Measurements from ENCODE around the gene ANKHD1.
"Not testable (repeated sequence)": the region's sequence is repeated elsewhere in the genome, so short reads cannot be mapped to it uniquely, and the experiment has no call there.

The ANKHD1 gene

DNA sequence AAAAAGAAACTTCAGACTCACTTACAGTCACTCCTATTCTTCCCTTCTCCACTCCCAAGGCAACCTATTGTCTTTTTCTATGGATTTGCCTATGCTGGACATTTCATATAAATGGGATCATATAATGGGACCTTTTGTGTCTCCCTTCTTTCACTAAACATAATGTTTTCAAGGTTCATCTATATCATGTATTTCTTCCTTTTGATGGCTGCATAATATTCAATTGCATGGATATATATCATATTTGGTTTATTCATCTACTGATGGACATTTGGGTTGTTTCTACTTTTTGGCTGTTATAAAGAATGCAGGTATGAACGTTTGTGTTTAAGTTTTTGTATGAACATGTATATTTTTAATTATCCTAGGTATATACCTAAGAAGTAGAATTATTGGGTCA is 30.6 kb downstream of the ANKHD1 start:
- DNase-seq = no peak

DNA sequence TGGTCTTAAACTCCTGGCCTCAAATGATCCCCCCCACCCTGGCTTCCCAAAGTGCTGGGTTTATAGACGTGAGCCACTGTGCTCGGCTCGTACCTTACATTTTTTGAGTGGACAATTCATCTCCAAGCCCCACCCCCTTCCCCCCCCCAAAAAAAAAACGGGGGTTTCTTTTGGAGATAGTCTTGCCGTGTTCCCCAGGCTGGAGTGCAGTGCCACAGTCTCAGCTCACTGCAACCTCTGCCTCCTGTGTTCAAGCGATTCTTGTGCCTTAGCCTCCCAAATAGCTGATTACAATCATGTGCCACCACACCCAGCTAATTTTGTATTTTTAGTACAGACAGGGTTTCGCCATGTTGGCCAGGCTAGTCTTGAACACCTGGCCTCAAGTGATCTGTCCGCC is 31.3 kb downstream of the ANKHD1 start:
- no peak for DNase-seq

DNA sequence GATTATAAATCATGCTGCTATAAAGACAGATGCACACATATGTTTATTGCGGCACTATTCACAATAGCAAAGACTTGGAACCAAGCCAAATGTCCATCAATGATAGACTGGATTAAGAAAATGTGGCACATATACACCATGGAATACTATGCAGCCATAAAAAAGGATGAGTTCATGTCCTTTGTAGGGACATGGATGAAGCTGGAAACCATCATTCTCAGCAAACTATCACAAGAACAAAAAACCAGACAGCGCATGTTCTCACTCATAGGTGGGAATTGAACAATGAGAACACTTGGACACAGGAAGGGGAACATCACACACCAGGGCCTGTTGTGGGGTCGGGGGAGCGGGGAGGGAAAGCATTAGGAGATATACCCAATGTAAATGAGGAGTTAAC is 55.7 kb downstream of the ANKHD1 start:
- DNase-seq = not testable (repeated sequence)

DNA sequence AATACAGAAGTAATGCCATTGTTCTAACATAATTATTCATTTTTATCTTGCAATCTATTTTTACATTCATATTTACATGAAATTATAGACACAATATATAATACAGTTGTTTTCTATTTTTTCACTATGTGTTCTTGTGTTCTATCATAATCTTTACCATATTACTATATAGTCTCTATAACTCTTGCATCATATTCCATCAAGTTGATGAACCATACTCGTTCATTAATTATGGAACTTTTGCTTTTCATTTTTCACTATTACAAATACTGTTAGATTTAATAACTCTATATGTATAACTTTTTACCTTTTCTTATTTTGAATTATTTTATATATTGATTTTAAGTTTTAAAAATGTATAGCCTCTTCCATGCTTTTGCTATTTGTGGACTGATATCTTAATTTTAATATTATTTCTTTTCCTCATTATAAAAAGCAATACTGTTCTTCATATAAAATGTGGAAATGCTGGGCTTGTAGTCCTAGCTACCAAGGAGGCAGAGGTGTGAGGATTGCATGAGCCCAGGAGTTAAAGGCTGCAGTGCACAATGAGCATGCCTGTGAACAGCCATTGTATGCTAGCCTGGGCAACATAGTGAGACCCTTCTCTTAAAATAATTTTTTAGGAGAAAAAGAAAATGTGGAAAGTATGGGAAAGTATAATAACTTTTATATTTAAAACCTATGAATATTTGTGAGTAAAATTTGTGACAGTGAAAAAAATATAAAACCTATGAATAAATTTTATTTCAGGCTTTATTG is 65.5 kb downstream of the ANKHD1 start:
- no peak for DNase-seq

DNA sequence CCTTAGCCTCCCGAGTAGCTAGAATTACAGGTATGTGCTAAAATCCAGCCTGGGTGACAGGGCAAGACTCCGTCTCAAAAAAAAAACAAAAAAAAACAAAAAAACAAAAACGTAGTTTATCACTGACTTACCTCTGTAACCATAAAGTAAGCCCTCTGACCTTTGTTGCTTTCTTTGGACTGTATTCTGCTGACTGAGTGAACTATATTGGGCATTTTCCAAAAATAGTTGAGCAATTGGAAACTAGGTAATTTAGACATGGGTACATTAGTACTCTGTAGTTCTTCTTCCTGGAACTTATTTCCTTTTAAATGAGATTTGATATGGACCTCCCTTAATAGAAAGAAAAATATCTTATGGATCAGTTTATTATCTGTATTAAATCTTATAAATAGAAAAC is 66.6 kb downstream of the ANKHD1 start:
- DNase-seq = no peak

DNA sequence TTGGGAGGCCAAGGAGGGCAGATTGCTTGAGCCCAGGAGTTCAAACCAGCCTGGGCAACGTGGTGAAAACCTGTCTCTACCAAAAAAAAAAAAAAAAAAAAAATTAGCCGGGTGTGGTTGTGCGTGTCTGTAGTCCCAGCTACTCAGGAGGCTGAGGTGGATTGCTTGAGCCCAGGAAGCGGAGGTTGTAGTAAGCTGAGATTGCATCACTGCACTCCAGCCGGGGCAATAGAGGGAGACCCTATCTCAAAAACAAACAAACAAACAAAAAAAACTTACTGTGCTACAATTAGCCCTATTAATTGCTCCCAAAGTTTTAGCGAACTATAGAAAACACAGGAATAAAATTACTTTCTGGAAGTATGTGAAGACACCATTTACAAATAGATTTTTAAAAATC is 67.6 kb downstream of the ANKHD1 start:
- DNase-seq = no peak

DNA sequence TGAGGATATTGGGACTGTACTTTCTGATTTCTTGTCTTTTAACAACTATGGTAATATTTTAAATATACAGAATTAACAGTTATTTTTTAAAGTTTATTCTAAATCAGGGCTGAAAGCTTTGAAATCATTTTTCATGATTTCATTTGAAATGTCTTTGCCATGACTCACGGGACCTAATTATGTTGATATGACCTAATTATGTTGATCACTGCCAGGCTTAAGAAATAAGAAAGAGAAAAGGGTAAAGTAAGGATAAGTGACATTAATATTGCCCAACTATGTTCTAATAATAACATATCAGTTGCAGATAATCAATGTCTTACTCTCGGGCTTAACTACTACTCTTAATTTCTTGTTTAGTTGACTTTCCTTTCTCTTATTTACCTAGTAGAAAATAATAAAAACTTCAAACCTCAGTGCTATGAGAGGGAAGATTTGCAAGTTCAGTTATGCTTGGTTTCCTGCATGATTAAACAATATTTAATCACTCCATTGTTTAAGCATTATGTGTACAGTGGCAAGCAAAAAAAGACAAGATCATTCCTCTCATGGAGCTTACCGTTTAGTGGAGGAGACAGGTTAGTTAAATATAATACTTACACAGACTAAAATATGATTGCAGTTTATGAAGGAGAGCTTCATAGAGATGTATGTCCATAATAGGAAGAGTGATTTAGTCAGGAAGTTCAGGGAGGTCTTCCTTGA is 78.8 kb downstream of the ANKHD1 start:
- DNase-seq = peak; percentile 32

DNA sequence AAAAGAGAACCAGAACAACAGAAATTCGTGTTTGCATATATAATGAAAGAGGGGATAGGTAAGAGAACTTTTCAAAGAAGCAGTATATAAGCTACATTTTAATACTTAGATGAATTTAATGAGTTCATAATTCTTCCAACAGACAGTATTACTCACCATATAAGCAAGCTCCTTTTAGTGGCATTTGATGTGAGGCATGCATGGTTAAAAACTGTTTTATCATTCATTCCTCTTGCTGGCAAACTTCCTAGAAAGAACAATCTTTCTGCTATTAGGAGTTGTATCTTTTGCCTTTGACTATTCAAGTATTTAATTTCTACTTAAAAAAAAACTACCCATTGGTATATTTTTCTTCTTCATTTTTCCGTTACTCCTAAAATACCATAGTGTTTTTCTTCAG is 80.1 kb downstream of the ANKHD1 start:
- DNase-seq = peak; percentile 1

DNA sequence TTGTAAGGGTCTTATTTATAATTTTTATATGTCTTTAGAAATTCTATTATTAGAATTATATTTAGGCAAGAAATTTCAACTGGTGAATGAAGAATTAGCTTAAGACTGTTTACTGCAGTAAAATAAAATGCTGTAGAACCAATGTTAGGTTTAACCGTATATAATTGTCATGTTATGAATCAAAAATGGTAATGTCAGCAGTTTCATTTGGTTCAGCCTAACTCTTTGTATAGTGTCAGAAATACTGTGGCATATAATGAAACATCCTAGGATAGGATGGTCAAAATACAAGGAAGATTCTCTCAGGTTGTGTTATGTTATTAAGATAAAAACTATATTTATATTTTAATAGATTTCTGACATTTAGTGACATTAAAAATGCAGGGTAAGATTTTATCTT is 81.4 kb downstream of the ANKHD1 start:
- DNase-seq = no peak

DNA sequence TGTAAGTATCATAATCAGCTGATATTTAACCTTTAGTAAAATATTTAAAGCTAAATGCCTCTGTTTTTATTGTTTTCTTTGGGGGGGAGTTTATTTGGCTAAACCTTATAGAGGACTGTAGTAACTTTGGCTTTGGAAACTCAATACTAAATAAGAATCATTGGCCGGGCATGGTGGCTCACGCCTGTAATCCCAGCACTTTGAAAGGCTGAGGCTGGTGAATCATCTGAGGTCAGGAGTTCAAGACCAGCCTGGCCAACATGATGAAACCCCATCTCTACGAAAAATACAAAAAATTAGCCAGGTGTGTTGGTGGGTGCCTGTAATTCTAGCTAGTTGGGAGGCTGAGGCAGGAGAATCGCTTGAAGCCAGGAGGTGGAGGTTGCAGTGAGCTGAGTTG is 86.5 kb downstream of the ANKHD1 start:
- not testable (repeated sequence) for DNase-seq

DNA sequence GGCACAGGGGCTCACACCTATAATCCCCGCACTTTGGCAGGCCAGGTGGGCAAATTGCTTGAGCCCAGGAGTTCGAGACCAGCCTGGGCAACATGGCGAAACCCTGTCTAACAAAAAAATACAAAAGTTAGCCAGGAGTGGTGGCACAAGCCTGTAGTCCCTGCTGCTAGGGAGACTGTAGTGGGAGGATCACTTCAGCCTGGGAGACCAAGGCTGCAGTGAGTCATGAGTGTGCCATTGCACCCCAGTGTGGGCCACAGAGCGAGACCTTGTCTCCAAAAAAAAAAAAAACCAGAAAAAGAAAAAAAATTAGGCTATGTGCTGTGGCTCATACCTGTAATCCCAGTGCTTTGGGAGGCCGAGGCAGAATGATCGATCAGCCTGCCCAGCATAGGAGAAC is 87.3 kb downstream of the ANKHD1 start:
- DNase-seq = no peak

DNA sequence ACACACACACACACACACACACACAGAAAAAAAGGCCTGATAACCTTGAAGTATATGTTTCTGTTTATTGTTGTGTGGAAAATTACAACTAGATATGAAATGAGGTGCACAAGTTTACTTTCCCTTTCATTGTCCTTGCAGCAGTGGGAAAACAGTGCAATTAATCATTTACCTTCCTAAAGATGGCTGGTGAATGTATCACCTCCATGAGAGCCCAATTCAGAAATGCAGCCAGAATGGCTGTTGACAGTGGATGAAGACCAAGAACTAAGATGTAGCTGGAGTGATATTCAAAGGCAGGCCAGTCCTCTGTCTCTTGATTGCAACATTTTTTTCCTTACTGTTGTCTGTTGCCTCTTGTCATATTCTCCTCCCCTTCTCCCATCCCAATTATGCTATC is 96.3 kb downstream of the ANKHD1 start:
- peak; percentile 58 for DNase-seq

DNA sequence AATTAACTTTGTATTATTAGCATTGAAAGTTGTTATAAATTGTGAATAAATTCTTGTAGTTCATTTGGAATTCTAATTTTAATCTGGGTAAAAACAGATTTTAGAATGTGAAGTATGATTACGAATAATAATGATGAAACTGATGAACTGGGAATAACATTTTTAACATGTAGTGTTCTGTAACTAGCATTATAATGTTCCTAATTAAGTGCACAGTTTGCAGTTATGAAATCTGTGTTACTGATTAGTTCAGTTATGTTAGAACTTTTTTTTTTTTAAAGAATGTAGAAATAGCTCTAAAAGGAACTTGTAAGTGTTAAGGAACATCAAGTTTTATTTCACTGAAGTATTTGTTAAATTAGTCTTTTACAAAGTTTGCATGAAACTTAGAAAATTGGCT is 97.0 kb downstream of the ANKHD1 start:
- DNase-seq = no peak

DNA sequence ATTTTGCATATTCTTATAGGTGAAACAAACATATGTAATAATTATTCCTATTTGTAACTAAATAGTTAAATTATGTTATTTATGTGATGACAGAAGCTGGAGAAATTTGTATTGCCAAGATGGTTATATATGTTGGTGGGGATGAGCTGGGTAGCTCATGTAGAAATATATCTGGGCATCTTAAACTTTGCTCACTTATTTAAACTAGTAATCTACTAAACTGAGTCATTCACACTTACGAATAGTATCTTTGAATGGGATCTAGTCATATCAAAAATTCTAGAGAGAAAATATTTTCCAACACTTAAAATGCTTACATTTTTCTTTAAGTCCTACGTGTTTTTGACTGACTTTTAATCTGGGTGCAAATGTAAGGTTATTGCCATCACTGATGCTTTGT is 101.2 kb downstream of the ANKHD1 start:
- DNase-seq = no peak

DNA sequence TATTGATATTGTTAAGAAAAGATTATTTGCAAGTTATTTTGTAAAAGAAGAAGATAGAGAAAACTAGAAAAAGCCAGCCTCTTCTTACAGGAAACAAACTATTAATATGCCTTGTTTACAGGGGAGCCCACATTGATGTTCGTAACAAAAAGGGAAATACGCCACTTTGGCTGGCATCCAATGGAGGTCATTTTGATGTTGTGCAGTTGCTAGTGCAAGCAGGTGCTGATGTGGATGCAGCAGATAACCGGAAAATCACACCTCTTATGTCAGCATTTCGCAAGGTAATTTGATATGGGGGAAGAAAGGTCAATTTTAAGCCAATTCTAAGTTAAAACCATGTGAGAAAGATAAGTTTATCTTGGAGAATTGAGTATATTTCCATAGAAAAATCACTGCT is 108.3 kb downstream of the ANKHD1 start:
- DNase-seq = no peak

DNA sequence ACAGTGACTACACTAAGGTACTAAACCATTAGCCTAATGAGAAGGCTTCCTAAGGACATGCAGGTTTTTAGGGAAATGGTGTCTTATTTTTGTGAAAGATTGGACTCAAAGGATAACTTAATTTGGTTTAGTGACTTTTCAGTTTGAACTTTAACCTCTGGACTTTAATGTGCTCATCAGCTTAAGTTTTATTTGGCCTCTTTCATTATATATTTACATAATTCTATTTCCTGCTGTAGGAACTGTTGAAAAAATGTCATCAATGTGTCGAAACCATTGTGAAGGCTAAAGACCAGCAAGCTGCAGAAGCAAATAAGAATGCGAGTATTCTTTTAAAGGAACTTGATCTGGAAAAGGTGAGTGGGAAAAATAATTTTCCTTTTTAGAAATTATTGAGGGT is 111.5 kb downstream of the ANKHD1 start:
- no peak for DNase-seq

DNA sequence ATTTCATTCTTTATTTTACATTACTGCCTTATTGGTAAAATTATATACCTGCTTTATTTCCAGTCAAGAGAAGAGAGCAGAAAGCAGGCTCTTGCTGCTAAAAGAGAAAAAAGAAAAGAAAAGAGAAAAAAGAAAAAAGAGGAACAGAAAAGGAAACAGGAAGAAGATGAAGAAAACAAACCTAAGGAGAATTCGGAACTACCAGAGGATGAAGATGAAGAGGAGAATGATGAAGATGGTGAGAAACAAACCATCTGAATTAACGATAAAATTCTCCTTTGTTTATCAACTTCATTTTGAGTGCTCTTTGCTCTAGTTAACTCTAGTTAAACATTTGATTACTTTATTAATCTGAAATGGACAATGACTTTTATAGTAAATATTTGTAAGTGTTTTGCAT is 122.4 kb downstream of the ANKHD1 start:
- DNase-seq = no peak

DNA sequence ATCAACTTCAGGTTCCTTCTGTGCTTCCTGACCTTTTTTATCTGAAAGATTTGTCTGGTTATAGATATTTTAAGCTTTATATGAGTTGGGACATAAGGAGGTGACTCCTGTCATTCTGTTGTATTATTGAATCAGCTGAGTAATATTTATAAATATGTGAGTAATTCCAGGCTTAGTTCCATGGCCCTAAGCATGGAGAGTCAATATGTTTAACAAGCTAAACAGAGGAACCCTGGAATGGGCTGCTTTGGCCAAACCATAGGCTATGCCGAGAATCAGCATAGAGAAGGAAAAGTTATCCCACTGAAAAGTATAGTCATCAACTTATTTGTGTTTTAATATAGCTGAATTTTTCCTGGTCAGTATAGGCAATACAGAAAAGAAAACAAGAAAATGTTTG is 138.6 kb downstream of the ANKHD1 start:
- DNase-seq = no peak

DNA sequence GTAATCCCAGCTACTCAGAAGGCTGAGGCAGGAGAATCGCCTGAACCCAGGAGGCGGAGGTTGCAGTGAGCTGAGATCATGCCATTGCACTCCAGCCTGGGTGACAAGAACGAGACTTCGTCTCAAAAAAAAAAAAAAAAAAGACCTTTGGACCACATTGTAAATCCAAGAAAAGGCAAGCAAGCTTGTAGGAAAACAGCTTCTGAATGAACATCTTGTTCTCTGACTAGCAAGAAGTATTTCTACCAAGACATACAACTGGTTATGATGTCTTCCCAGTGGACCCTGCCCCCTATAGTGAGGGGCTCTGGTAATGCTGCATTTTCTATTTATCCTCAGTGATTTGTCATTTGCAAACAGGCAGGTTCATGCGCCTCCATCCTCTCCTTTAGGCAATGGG is 141.3 kb downstream of the ANKHD1 start:
- no peak for DNase-seq

DNA sequence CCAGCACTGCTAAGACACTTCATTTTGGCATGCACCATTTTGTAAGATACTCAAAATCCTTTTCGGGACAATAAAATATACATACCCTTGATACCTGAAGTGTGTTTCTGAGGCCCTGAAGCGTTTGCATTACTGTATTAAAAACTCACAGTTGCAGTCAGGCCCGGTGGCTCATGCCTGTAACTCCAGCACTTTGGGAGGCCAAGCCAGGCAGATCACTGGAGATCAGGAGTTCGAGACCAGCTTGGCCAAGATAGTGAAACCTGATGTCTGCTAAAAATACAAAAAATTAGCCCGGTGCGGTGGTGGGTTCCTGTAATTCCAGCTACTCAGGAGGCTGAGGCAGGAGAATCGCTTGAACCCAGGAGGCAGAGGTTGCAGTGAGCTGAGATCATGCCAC is 143.4 kb downstream of the ANKHD1 start:
- DNase-seq = no peak

DNA sequence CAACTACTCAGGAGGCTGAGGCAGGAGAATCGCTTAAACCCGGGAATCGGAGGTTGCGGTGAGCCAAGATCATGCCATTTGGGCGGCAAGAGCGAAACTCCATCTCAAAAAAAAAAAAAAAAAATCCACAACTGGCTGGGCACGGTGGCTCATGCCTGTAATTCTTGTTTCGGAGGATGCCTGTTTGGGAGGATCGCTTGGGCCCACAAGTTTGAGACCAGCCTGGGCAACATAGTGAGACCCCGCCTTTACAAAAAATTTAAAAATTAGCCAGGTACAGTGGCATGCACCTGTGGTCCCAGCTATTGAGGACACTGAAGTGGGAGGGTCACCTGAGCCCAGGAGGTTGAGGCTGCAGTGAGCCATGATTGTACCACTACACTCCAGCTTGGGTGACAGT is 144.0 kb downstream of the ANKHD1 start:
- DNase-seq = no peak

DNA sequence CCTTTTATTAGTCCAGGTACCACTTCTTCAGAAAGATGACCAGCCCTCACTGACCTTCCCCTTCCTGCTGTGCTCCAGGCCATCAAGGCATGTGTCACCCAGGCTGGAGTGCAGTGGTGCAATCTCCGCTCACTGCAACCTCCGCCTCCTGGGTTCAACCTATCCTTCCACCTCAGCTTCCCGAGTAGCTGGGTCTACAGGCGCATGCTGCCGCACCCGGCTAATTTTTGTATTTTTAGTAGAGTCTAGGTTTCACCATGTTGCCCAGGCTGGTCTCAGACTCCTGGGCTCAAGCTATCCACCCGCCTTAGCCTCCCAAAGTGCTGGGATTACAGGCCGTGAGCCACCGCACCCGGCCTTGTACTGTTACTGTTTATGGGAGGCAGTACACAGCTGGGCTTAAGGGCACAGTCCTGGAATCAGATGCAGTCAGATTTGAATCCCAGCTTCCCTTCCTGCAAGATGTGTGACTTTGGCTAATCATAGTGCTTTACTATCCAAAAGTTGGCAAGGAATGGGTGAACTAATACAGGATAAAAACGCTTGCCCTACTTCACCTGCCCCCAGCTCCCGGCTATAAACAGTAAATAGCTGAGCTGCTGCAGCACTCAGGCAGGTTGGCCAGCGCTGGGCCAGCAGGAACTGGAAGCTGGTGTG is 145.3 kb downstream of the ANKHD1 start:
- DNase-seq = no peak

DNA sequence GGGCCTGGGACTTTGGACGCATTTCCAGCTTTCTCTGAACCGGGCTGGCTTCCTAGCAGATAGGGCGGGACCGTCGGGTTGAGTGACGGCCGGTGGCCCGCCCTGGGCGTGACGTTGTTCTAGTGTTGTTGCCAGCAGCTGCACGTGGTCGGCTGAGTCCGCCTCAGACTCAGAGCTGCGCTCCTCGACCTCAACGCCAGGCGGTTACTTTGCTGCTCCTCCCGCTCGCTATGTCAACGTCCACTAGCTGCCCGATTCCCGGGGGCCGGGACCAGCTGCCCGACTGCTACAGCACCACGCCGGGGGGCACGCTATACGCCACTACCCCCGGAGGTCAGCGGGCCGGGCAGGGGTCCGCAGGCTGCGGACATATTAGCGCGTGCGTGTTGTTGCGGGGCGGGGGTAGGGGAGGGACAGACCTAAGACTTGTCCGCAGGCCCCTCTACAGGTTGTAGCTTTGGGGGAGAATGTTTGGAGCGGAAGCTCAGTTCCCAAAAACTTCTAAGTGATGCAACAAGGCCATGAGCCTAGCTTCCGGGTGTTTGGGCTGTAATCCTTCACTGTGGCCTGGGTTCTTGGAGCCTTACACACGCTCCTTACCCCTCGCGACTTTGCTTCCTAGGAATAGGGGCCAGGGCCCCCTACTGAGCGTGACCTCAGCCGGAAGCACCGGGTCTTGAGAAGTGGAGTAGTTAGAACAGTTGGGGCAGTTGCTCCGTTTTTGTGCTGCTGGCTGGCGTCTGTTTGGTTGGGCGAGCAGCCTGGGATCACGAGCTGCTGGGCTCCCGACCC is 146.1 kb downstream of the ANKHD1 start, which contains the start of gene EIF4EBP3:
Gene EIF4EBP3 (plus strand): TSS at position 155 of the 792 bp plus-strand sequence. CDS start 76 bp downstream, at position 231.
- DNase-seq = peak; percentile 82

Measured in kidney glomerular epithelial cell (primary cell).